HG03571 (cell line): ENCODE measurements around the gene GET4.
"Not testable (repeated sequence)": the region's sequence is repeated elsewhere in the genome, so short reads cannot be mapped to it uniquely, and the experiment has no call there.

Experiments used
- ATAC-seq: cut with Tn5 transposase; IDR thresholded peaks from one replicate; pipeline ENCODE4 v1.9.1; 2021; ENCODE audit not compliant: unreplicated experiment

Gene GET4

GRCh38 chr7:925601-926000, 49.2 kb downstream of the GET4 start:
- ATAC-seq, result no peak

DNA sequence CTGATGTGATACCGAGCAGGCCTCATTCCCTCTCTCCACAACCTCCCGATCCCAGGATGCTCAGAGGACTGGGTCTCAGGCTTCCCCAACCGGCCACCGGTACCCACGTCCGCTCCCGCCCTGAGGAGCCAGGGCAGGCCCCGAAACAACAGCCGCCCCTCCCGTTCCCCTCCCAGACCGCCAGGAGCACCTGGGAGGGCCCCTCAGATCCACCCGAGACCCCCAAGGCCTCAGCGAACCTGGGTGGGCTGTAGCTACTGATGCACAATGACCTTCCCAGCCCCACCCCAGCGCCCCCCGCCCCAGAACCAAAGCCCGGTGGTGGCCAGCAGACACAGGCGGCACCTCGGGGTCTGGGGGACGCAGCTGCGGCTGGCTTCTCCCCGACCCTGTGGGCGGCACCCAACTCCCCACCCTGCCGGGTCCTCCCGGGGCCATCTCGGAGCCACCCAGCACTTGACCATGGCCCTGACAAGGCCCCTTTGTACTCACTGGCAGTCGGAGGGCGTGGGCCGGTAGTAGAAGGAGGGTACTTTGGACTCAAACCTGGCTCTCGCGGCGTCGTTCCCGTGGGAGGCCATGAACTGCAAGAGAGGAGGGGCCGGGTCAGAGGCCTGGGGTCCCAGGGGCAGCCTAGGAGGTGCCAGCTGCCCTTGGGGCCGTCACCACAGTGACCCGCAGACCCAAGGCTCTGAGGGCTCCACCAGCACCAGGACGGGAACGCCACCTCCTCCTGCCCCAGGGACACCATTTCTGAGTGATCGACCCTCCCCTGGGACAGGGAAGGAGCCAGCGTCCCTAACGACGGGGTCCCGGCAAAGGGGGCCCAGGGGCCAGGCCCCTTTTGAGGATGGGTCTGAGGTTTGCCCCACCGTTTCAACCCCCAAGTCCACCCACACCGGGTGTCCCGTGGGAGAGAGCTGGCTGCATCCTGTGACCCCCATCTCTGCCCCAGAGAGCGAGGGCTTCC, 50.0 kb downstream of the GET4 start:
- no peak for ATAC-seq

GRCh38 chr7:927031-927671, 50.8 kb downstream of the GET4 start:
- no peak for ATAC-seq

GRCh38 chr7:929311-929711, 53.0 kb downstream of the GET4 start:
- no peak for ATAC-seq

GRCh38 chr7:930975-931758, 54.8 kb downstream of the GET4 start:
- ATAC-seq, result no peak

DNA sequence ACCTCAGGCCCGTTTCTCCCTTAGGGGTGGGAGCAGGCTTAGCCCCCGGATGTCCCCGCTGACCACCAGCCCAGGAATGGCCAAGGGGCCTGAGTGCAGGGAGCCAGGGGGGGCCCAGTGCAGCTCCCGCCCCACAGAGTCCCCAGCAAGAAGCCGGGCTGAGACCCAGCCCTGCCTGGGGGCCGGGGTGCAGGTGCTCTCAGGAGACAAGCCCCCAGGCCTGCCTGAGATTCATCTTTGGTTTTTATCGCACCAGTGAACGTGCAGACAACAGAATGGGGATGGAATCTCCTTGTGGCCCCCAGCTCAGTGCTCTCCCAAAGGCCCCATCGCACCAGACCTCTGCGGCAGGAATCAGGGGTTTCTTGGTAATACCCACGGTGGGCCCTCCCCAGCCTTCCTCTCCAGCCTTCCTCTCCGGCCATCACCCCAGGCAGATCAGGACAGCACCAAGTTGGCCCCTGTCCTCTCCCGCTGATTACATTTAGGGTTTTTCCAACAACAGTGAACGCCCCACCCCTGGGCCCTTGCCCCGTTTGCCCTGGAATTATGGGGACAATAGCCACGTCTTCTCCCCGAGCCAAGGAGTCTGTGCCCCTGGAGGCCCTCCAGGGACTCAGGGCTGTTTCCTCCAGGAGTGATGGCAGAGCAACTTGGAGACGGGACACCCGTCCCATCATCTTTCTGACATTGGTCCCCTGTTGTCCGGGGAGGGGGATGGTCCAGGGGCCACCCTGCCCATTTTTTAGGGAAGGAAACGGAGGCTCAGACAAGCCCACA, 55.7 kb downstream of the GET4 start:
- no peak for ATAC-seq

- no peak for ATAC-seq
These were observed 56.3 kb downstream of the GET4 start for GRCh38 chr7:932651-932975.

- ATAC-seq, result no peak
These were observed 58.3 kb downstream of the GET4 start for GRCh38 chr7:934469-935163.

DNA sequence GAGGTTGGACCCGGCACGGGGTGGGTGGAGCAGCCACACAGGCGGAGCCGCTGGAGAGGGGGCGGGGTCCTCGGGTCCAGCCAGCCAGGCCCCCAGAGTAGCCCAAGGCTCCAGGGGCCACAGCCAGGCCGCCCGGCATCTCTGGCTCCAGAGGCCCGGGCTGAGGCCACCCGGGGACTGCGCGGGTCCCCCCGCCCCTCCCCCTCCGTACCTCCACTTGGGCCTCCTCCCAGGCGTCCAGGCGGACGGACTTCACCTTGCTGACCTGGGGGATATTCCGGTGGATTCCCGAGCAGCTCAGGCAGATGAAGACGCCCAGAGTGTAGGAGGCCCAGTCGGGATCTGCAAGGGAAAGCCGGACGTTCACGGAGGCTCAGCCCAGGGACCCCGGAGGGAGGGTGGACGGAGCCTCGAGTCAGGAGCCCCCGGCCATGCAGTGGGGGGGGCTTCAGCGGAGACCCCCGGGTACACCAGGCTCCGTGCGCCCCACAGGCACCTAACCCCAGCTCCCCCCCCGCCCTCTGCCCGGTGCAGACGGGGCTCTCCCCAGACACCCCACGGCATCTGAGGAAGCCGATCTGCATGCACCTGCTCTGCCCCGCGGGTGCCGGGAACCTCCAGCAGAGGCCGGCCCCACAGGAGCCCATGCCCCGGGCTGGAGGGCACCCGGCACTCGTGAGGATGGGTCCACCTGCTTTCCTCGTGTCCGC, 59.0 kb downstream of the GET4 start:
- ATAC-seq, result no peak

- ATAC-seq, result no peak
These were observed 59.6 kb downstream of the GET4 start for GRCh38 chr7:935874-936385.

DNA sequence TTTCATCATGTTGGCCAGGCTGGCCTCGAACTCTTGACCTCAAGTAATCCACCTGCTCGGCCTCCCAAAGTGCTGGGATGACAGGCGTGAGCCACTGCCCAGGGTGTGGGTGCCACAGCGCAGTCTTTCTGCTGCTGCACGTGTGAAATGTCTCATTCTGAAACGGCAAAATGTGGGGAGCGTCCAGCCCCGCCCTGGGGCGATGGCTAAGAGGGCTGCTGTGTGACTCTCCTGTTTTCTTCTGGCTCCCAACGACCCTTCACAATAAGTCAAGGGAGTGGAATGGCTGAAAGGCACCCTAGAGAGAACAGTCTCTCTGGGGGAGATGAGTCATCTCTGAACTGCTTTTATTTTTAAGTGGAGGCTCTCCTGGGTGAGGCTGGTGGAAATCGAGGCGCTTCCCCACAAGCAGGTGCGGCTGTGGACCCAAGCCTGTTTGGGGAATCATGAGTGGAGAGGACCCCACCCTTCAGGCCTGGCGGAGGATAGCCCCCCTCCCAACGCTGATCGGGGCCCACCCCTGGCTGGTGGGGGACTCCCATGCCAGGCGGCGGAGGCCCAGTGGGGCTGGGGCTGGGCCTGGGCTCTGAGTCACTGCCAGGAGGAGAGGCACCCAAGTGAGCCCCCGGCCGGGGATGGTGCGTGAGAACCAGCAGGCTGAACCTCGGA, 60.2 kb downstream of the GET4 start:
- peak; percentile 70 for ATAC-seq

GRCh38 chr7:937856-938484, 61.6 kb downstream of the GET4 start:
- ATAC-seq, result no peak

DNA sequence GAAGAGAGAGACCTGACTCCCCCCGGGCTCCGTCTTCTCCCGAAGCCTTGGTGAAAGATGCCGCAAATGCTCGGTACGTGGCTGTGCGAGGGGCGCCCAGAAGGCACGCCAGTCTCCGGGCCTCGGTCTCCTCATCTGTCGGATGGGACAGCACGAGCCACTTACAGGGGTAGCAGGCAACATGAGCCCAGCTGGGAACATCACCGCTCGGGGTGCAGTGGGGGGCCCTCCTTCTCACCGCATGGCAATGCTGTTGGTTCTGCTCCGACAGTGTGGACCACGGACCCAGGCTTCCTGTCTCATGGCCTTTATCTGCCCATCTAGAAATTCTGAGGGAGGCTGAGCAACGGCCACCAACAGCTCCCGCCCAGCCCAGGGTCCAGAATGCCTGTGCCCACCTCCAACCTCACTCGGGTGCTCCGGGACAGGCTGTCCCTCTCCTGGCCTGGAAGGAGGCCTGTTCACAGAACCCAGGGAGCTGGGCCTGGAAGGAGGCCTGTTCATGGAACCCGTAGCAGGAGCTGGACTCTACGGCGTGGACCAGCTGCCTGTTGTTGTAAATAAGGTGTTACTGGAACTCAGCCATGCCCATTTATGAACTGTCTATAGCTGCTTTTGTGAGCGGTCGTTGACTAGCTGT, 62.3 kb downstream of the GET4 start:
- ATAC-seq, result no peak

- ATAC-seq, result no peak
These were observed 63.5 kb downstream of the GET4 start for GRCh38 chr7:939843-940242.

GRCh38 chr7:940599-941408, 64.5 kb downstream of the GET4 start:
- ATAC-seq, result no peak

GRCh38 chr7:943793-944192, 67.4 kb downstream of the GET4 start:
- not testable (repeated sequence) for ATAC-seq

DNA sequence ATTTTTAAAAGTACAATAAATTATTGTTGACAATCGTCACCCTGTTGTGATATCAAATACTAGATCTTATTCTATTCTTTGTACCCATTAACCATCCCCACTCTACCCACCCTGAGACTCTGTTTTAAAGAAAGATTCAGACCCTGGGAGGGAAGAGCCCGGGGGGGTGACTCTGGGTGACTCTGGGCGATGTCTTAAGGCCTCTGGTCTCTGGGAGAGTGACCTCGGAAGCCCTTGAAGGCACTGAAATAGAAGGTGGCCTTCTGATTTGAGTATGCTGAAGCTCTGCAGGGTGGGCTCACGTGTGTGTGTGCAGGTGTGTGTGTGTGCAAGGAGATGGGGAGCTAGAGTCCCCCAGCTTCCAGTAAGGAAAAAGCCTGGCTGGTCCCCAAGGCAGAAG, 68.4 kb downstream of the GET4 start:
- ATAC-seq, result no peak
